Body of pancreas (tissue), 4 donors: ENCODE data around the gene PLEKHA6. TPM values are rescaled to one million over a fixed set of nuclear protein-coding genes. Genes with fewer than 3 reads are reported as not detected.
A peak's percentile ranks its signal among the peaks of the same experiment; 100 is the strongest.

Source experiments
- ATAC-seq: fragments of 150-250 bp; one replicate; pipeline ENCODE4 v1.9.1; 2016
- DNase-seq, 4 donors: peaks; one replicate each; pipeline ENCODE4 v3.0.0-alpha.2; 2019
- H3K27ac ChIP-seq, 4 donors: fragments of 200-600 bp; sonication (generic); 1 replicate in 3 of 4; 2 replicates in 1 of 4; pipeline versions ENCODE4 v1.5.1 to v1.6.1; 2016 to 2019; ENCODE audit warnings: mild to moderate bottlenecking in 1 of 4, mixed read lengths in 1 of 4, moderate library complexity in 1 of 4
- H3K27me3 ChIP-seq, 2 donors: fragments of 200-600 bp; sonication (generic); one replicate each; pipeline ENCODE4 v1.6.0; 2016; ENCODE audit warnings: mild to moderate bottlenecking in 1 of 2
- H3K36me3 ChIP-seq, 2 donors: fragments of 200-600 bp; sonication (generic); replicated peaks in 1 of 2; 2 replicates each; pipeline ENCODE4 v1.5.1; 2016; ENCODE audit warnings: low read depth in 2 of 2; ENCODE audit not compliant: insufficient read depth in 1 of 2
- H3K4me1 ChIP-seq: fragments of 200-600 bp; sonication (generic); one replicate; pipeline ENCODE4 v1.6.0; 2016
- H3K4me3 ChIP-seq, 2 donors: fragments of 200-600 bp; sonication (generic); 1 replicate in 1 of 2; 2 replicates in 1 of 2; pipeline ENCODE4 v1.5.1; 2016 to 2019
- H3K9me3 ChIP-seq, 3 donors: fragments of 200-600 bp; sonication (generic); 1 replicate in 2 of 3; 2 replicates in 1 of 3; pipeline ENCODE4 v1.5.1; 2016
- CTCF ChIP-seq, 7 experiments: fragments of 450-650 bp in 4 of 7; fragments of 200-600 bp in 3 of 7; sonication (generic) in 3 of 7; IDR thresholded peaks; one replicate each; pipeline ENCODE4 v1.5.1; 2016 to 2019; ENCODE audit warnings: antibody characterized with exemption in 7 of 7
- POLR2A ChIP-seq, 3 donors: fragments of 450-650 bp; IDR thresholded peaks; one replicate each; pipeline ENCODE4 v1.6.1; 2016; ENCODE audit warnings: antibody characterized with exemption in 3 of 3, mild to moderate bottlenecking in 2 of 3
- WGBS, 2 donors: methylation state at CpG; one replicate each; pipeline ENCODE4 v1.1.5; 2017; 5-methylcytosine and 5-hydroxymethylcytosine counted together
- intact Hi-C: fragments of 100-400 bp; cut with DNase I; formaldehyde crosslinking; loops from one replicate; pipeline ENCODE4 v1.15.1; 2023
- total RNA-seq, 2 donors: library from RNA; depleted of rRNA; stranded (reverse); fragments of >200 nt; gene quantifications; one replicate each; pipeline ENCODE4 v1.1.0, GENCODE V29; 2016

Gene PLEKHA6
- total RNA-seq, 2 donors from 2014 or later: 10.9 to 20.4 TPM

- ATAC-seq (no peak), DNase-seq (no peak)
- intact Hi-C loops: no loop called here
- Histone ChIP-seq H3K27ac (peak overlapping the region in 1 of 4 donors; percentile 13), H3K9me3 (no peaks in the 10 kb centered on the region), H3K4me3 (no peak overlapping the region), H3K36me3 (peaks cover 0 to 2% of the 10 kb centered on the region in 2 donors), H3K27me3 (no peaks in the 10 kb centered on the region), H3K4me1 (peaks cover 28% of the 10 kb centered on the region)
- WGBS, 2 donors: 90 to 91% methylated on average over 13 of the region's 13 CpGs
- no peak for TF ChIP-seq CTCF (IDR thresholded peaks at IDR 0.05)
- no peak for TF ChIP-seq POLR2A (IDR thresholded peaks at IDR 0.05)
Observed at GRCh38 chr1:204262506-204263253, 97.0 kb downstream of the PLEKHA6 start.

- no peaks in the 10 kb centered on the region for H3K9me3 ChIP-seq
- no peak for ATAC-seq
- 85 to 91% methylated on average over 11 to 13 of the region's 13 CpGs for WGBS, 2 donors
- H3K4me1 ChIP-seq: peaks cover 20% of the 10 kb centered on the region
- H3K27ac ChIP-seq: no peak overlapping the region
- intact Hi-C loops: no loop called here
- H3K27me3 ChIP-seq: no peaks in the 10 kb centered on the region
- no peak overlapping the region for H3K4me3 ChIP-seq
- peaks cover 0 to 2% of the 10 kb centered on the region in 2 donors for H3K36me3 ChIP-seq
- DNase-seq: no peak
- TF ChIP-seq CTCF (IDR thresholded peaks at IDR 0.05) (no peak), POLR2A (IDR thresholded peaks at IDR 0.05) (no peak)
Observed at GRCh38 chr1:204261746-204262505, 97.8 kb downstream of the PLEKHA6 start.

- intact Hi-C loops: no loop called here
- Histone ChIP-seq H3K27me3 (no peaks in the 10 kb centered on the region), H3K27ac (no peak overlapping the region), H3K36me3 (peaks cover 0 to 4% of the 10 kb centered on the region in 2 donors), H3K4me3 (no peak overlapping the region), H3K4me1 (peaks cover 14% of the 10 kb centered on the region), H3K9me3 (no peaks in the 10 kb centered on the region)
- ATAC-seq (no peak), DNase-seq (no peak)
- 81 to 89% methylated on average over 4 to 12 of the region's 12 CpGs for WGBS, 2 donors
- TF ChIP-seq POLR2A (IDR thresholded peaks at IDR 0.05) (no peak), CTCF (IDR thresholded peaks at IDR 0.05) (no peak)
Observed at GRCh38 chr1:204261266-204261665, 98.5 kb downstream of the PLEKHA6 start.

- TF ChIP-seq CTCF (IDR thresholded peaks at IDR 0.05): no peak
- TF ChIP-seq POLR2A (IDR thresholded peaks at IDR 0.05): no peak
- WGBS, 2 donors: 82 to 96% methylated on average over 11 to 14 of the region's 14 CpGs
- Histone ChIP-seq H3K4me3 (no peak overlapping the region), H3K36me3 (peaks cover 0 to 4% of the 10 kb centered on the region in 2 donors), H3K27ac (no peak overlapping the region), H3K27me3 (no peaks in the 10 kb centered on the region), H3K9me3 (no peaks in the 10 kb centered on the region), H3K4me1 (peaks cover 8% of the 10 kb centered on the region)
- DNase-seq (peak in 1 of 4 donors; percentile 49), ATAC-seq (no peak)
- intact Hi-C loops: no loop called here
Observed at GRCh38 chr1:204260601-204261197, 99.0 kb downstream of the PLEKHA6 start.
